RPMI7951 (cell line): Measurements from ENCODE around the gene ZFHX3. TPM values are rescaled to one million over a fixed set of nuclear protein-coding genes. Genes with fewer than 3 reads are reported as not detected.

Source experiments
- DNase-seq: peaks from one replicate; pipeline ENCODE4 v3.0.0-alpha.2; 2012; ENCODE audit warnings: low read depth
- total RNA-seq: library from RNA; depleted of rRNA; stranded (reverse); fragments of >200 nt; shearing (Covaris generic); gene quantifications from 2 replicates; pipeline ENCODE4 v1.2.3, GENCODE V29; 2014

ZFHX3 gene
- total RNA-seq, 1 experiment from 2014 or later: 2.2 TPM

DNA sequence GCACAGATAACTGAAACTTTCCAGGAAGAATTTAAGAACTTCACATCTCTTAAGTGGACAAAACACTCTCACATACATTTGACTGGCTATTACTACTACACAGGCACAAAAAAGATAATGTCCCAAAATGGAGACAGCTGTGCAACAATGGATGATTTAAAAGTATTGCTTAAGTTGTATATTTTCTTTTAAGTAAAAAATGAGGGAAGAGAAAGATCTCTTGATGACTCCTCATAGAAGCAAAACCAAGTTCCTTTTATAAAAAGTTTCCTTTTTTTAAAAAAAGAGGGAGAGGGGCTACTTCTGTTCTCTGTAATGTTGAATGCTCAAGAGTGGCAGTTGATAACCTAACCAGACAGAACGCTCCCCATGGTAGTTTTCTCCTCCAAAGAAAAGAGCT is 195.5 kb downstream of the ZFHX3 start:
- DNase-seq: no peak

DNA sequence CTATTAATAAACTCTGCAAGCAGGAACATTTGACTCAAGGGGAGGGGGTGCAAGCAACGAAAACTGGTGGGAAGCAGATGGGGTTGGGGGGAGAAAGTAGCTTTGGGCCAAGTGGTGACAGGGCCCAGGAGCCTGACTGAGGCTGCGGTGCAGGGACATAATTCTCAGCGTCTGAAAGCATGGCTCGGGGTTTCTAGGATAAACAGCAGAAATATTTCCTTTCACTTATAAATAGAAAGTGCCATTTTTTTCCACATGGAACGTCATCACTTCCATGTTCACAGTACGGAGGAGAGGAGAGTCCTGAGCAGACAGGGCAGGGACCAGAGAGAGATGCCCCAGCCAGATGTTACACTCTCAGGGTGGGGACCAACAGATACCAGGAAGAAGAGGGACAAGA is 197.1 kb downstream of the ZFHX3 start:
- DNase-seq: peak; percentile 29

DNA sequence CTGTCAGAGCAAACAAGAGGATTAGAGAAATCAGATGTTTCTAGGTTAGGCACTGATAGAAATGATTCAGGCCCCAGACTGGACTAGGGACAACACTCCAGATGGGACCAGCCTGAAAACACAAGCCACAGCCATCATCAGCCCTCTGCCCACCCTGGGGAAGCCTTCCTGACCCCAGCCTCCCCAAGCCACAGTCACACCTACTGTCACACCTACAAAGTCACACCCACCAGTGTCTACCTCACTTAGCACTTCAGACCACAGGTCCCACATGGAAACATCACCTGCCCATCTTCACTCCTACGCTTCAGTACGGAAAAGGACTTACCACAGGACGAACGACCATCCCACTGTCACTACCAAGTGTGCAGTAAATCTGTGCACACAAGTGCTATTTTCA is 197.9 kb downstream of the ZFHX3 start:
- DNase-seq: no peak

DNA sequence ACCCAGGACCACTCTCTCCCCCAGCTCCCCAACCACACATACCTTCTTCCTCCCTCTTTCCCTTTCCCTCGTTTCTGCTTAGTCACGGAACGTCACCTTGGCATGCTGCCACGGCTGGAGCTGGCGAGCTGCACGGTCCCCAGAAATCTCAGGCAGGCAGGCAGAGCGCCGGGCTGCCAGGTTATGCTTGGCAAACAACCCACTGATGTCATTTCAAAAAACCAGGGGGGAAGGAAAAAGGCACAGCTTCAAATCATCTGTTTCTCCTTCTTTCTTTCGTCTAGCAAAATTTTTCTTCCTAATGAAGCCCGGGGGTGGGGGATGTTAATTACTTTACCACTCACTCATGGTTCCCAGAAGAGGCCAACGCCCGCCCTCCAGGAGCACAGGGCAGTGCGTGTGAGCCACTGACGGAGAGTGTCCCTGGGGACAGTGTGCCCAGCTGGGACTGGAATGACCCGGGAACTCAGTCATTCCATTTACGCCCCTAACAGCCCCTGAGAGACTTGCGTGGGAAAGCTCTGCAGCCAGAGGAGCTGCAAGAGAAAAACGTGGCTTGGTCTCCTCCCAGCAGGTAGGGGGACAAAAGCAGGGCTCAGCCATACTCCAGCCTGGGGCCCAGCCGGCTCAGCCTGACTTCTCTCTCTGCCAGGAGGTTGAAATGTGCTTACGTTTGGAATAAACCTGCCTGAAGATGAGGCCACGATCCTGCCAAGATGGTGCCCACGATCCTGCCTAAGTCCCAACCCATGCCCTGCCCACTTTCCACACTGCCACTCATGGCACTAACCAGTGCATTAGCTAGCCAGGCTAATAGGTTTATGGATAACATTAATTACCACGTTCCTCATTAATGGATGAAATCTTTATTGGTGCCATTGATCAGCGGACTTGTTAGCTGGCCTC is 198.9 kb downstream of the ZFHX3 start:
- peak; percentile 88 for DNase-seq

DNA sequence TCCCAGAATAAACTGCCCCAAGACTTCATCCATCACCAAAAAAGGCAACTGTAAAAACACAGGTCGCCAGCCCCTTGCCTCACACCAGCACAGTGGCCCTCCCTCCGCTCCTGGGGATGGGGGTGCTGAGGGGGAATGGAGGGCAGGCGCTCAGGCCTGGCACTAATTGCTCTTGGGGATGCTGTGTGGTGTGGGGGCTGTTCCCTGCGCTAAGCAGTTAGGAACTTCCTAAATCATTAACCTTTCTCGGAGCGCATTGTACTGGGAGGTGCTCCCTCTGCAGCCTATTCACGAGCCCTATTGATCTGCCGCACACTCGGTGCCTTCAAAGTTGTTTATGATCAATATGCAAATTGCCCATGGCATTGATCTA is 199.9 kb downstream of the ZFHX3 start:
- DNase-seq: no peak

DNA sequence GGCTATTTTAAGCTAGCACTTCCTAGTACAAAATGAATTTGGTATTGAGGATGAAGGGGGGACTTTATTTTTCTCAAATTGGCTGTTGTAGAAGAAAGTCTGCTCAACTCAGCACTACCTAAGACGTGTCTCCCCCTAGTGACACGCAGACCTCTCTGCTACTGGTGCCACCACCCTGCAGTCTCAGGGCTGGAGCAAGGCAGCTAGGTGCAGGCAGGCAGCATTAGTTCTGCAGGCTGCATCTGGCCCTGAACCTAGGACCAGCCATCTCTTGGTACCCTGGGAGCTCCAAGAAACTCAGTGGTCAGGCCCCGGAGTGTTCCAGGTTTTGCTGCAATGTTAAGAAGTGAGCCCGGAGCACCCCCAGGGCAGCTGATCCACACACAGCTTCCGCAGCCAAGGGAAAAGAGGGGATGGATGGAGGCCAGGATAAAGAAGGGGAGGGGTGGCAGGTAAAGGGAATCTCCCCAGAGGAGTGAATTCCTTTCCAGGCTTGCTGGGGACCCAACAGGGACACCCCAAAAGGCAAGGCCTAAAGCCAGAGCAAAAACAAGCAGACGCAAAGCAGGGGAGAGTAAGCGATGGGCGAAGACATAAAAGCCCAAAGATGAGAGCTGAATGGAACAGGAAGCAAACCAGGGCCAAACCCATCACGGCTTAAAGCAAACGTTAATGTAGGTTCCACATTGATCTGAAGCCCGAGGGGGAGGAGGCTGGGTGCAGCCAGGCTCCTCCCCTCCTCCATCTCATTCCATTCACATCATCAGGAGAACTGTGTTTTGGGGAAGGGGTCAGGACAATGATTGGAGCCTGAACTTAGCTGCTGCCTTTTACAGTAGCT is 200.5 kb downstream of the ZFHX3 start:
- peak; percentile 31 for DNase-seq

DNA sequence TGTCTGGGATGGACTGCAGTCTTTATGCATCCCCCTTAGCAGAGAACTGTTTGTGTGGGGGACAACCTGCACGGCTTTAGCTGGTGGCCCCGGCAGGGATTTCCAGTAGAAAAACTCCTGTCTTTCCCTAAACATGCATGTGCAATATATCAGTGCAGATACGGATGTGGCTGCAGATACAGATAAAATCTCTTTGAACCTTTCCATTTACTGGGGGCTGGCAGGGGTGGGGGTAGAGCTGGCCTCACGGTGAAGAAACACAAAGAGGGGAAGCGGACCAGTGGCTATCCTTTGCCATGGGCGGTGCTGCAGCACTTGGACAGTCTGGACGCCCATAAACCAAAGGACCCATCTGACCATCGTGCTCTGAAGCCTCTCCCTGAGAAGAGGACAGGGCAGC is 201.3 kb downstream of the ZFHX3 start:
- DNase-seq: no peak

DNA sequence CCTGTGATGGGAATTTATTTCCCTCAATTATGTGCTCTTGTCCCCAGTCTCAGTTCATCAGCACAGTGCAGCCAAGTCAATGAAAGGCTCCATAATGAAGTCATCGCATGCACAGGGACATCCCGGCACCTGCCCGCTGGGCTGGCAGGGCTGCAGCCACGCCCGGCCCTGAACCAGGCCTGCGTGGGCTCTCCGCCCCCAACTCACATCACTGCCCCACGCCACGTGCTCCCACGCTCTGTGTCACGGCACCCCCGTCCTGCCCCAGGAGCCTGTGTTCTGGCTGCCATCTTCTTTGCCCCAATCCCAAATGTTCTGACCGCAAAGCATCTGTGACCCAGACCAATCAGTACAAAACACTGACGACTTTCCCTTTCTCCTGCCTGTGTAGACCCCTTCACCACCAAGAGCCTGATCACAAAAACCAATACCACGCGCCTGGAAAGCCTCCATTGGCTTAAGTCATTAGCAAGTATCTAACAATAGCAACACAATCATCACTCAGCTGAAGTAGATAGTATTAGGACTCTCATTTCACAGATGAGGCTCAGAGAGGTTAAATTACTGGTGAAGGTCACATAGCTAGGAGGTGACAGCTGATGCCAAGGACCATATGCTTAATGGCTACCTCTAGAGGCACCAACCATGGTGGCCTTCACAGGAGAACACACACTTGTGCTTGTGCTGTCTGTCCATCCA is 202.5 kb downstream of the ZFHX3 start:
- DNase-seq: no peak

DNA sequence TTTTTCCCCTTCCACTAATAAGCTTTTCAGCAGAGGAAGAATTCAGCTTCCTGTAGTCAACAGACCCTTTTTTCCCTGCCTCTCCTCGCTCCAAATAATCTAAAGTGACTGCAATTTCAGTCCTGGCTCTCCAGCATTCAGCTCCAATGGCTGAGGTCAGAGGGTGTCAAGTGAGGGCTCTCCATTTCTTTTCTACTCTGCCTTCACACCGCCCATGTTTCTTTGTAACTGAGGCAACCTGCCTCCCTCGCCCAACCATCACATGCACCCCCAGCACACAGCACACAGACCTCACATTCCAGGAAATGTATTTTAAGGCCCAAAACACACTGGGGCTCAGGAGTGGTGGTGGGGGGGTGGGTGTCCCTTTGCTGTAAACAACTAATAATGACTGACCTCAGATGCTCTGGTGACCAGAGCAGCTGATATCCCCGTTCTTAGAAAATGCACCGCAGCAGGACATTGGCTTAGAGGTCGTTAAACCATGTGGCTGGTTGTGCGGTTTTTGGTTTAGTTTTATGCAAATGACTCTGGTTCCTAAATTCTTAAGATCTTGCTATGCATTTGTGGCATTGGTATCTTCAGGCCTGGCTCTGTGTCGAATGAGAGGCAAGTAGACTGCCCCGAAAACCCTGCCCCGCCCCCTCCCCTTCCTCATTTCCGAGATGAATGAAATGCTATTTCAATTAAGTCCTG is 203.6 kb downstream of the ZFHX3 start:
- DNase-seq: no peak

DNA sequence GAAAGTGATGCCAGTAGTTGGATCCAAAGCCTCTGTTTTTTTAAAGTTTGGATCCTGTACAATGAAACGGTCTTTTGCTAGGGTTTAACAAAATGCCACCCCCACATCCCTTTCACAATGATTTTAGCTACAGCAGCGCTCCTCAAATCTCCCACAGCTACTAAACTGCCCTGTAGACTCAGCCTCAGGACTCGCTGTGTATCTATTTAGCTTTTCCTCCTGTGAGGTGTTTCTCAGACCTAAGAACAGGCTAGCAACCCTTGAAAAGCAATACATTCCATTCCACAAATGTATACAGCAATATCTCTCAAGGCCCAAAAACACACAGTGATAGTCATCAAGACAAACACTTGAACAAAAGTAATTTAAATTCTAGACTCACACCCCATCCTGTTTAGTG is 206.4 kb downstream of the ZFHX3 start:
- no peak for DNase-seq

DNA sequence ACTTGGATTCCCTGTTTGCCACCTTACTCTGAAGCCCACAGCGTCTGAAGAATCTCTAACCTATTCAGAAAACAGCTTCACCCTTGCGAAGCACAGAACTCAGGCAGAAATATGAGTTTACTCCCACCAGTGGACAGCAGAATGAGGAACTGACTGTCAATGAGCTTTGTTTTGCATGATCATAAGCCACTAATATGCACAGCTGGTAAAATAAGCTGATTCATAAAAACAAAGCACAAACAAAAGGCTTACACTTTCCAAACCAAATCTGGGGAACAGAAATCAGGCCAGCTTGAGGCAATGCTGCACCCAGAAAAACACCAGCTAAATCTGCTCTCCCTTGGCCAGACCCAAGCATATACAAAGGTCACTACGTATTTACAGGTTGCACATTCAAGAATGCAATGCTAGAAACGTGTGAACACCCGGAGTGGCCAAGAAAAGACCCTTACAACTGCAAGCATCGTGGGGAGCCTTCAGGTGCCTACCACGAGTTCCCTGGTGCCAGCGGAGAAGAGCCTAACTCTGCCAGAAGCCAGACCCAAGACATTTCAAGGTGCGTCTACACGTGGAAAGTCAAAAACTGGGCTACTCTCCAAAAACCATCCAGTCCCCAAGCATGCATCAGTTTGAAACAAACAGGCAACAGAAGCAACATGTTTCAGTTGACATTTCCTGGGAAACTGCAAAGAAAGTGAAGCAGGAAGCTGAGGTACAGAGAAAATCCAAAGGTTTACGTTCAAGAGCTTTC is 207.1 kb downstream of the ZFHX3 start:
- no peak for DNase-seq

DNA sequence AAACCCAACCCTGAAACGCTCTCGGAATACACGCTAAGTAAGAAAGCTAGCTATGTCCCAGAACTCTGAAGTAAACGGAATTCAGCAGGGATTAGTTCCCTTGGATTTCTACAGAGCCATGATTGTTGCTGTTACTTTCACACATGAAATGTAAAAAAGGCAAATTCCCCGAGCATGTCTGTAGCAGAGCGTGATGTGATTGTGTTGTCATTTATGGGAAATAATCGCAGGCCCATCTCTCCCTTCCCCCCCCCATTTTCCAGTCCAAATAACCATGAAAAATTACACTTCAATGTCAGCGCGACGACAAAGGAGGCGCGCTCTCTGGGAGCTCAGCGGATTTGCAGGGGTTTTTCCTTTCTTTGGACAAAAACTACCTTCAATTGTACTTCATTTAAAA is 209.0 kb downstream of the ZFHX3 start:
- no peak for DNase-seq

DNA sequence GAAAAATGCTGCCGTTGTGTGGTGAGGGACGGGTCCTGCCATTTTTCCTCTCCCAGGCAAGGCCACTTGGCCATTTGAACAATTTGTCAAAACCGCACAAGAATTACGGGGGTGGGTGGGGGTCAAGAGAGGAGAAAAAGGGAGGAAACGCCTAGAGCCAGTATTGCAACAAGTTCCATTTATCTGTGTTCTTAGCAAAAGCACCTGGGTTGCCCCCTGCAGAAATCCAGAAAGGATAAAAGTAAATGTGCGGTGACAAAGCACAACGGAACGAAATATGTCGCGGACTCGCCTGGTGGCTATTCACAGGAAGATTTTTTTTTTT is 209.4 kb downstream of the ZFHX3 start:
- no peak for DNase-seq

DNA sequence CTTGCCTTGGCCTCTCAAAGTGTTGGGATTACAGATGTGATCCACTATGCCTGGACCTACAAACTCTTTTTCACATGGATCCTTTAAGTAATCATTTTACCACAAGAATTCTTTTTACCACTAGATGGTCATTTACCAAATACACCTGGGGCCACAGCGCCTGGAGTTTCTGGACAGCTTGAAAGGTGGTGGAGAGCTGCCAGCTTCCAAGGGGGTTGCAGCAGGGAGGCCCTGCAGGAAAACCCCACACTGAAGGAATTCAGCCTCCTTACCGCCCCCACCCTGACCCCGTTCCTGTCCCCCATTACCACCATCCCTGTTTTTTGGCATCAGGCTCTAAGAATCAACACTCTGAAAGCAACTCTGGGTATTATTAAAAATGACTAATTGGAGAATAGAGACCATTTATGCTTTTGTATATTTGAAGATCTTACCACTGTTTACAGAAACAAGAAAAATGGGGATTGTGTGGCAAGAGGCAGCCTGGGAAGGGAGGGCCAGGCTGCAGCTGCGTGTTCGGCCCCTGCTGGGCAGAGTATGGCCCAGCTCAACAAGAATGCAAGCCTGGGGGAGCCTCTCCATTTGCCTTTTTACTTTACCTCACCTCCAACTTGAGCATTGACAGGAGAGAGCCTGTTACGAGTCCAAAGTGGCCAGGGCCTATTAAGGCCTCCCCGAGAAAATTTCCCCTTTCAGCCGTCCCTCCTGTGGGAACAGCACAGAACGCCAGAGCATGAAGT is 209.9 kb downstream of the ZFHX3 start:
- no peak for DNase-seq

DNA sequence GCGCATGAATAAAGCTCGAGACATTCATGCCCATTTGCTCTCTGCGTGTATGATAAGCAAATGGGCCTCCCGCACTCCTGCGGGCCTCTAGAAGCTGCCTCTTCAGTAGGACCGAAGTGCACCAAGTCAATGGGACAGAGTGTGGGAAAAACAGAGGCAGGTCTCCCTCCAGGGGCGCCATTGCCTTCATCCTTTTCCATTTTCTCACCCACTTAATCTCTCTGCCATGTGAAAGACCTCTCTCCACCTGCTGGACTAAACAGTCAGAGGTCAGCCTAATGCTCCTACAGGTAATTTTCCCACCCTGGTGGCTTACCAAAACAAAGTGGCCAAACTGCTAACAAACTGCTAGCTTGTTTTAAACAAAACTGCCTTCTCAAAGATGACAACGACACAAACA is 210.9 kb downstream of the ZFHX3 start:
- no peak for DNase-seq

DNA sequence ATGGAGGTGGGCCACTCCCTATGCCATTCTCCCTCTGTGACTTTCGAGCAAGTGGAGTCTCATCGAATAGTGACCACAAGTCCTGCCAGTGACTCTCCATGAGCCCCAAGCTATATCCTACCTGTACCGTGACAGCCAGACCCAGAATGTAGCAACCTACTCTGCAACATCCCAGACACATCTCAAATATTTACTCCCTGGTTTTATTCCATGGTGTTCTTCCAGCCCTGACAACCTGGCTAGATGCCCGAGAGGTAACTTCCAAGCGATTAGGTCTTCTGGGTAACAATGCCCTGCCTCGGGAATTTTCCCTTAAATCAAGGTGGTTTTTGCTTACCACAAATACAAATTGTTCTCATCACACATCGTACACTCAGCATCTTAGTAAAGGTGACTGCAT is 211.7 kb downstream of the ZFHX3 start:
- no peak for DNase-seq

DNA sequence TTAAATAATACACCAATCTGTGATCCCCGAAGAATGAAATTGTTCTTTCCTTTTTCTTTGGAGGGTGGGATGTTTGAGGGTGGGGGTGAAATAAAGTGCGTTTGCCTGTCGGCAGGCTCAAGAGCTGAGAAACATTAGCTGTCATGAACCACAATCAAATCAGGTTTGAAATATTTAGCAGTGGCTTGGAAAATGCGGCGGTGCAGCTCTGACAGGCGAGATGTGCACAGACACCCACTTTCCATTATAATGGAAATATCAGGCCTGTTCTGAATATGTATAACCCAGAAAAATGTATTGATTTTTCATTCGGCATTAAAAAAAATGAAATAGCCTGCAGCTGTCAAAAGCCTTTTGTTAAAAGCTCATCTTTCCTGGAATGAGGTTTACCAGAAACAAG is 212.8 kb downstream of the ZFHX3 start:
- DNase-seq: no peak

DNA sequence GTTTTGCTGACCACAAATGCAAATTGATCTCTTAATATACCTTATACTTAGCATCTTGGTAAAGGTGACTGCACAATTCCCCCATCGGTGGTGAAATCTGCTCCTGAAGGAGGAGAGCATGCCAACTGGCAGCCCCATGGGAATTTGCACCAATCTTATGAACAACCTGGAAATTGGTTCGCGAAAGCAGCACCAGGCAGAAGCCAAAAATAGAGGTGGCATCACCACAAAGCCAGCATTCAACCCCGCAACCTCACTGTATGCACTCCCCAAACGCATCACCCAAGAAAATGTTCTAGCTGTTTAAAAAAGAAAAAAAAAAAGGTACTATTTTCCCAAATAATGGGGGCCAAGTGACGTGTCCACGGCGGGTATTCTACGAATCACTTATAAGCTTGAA is 213.4 kb downstream of the ZFHX3 start:
- DNase-seq: no peak

DNA sequence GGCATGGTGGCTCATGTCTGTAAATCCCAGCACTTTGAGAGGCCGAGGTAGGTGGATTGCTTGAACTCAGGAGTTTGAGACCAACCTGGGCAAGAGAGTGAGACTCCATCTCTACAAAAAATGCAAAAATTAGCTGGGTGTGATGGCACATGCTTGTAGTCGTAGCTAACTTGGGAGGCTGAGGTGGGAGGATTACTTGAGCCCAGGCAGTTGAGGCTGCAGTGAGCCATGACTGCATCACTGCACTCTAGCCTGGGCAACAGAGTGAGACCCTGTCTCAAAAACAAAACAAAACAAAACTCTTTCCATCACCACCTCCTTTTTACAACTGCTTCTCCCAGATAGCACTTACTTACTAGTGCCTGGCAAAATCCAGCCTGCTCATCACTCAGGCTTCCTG is 214.0 kb downstream of the ZFHX3 start:
- no peak for DNase-seq

DNA sequence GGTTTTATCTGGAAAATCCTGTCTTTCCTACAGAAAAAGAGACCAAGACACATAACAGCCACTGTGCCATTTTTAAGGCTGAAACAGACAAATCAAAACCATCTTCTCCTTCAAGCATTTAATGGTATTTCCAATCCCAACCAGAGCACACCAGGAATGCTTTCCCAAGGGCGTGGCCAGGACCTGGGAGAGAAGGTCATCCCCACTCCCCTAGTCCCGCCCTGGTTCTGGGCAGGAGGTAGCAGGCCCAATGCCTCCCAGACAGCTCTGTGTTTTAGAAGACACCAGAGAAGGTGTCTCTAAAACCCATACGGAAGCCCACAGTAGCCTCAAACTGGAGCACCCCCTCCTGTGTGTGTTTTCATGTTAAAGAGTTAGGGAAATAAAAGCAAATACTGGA is 214.4 kb downstream of the ZFHX3 start:
- DNase-seq: no peak
